ENCODE results near the gene ZNF146.

DNA sequence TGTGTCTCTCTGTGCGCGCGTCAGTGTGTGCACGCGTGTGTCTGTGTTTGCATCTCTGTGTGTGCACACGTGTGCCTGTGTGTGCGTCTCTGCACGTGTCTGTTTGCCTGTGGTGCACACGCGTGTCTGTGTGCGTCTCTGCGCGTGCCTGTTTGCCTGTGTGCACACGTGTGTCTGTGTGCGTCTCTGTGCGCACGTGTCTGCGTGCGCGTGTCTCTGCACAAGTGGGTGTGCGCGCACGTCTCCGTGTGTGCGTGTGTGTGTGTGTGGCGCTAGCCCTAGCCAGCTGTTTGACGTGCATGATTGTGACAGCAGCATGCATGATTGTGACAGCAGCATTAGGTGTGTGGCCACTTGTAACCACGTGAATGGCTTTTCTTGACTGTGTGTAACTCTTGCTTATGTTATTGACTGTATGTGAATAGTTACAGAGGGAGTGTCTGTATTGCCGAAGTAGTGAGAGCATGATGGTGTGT lies 31.1 kb downstream of the ZNF146 start:
- no peak for TF ChIP-seq POLR2A (IDR thresholded peaks at IDR 0.05; ENCODE audit: control extremely low read depth in 1 of 2, low read depth in 2 of 2, low read length in 2 of 2)
- no peak for TF ChIP-seq POLR2AphosphoS5 (IDR thresholded peaks at IDR 0.05; ENCODE audit: low read depth, low read length)
- TF ChIP-seq, protein P1, sequence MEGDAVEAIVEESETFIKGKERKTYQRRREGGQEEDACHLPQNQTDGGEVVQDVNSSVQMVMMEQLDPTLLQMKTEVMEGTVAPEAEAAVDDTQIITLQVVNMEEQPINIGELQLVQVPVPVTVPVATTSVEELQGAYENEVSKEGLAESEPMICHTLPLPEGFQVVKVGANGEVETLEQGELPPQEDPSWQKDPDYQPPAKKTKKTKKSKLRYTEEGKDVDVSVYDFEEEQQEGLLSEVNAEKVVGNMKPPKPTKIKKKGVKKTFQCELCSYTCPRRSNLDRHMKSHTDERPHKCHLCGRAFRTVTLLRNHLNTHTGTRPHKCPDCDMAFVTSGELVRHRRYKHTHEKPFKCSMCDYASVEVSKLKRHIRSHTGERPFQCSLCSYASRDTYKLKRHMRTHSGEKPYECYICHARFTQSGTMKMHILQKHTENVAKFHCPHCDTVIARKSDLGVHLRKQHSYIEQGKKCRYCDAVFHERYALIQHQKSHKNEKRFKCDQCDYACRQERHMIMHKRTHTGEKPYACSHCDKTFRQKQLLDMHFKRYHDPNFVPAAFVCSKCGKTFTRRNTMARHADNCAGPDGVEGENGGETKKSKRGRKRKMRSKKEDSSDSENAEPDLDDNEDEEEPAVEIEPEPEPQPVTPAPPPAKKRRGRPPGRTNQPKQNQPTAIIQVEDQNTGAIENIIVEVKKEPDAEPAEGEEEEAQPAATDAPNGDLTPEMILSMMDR (IDR thresholded peaks at IDR 0.05; ENCODE audit: control extremely low read depth in 1 of 3, insufficient read depth in 1 of 3, low read depth in 1 of 3, low read length in 3 of 3) = no peak
- TF ChIP-seq CTBP2 (IDR thresholded peaks at IDR 0.05; ENCODE audit: borderline replicate concordance, insufficient read depth, insufficient read length, low read length) = no peak
- no peak for TF ChIP-seq ZNF274 (IDR thresholded peaks at IDR 0.05; ENCODE audit: borderline replicate concordance, extremely low read depth, low read length)
- TF ChIP-seq EZH2 (IDR thresholded peaks at IDR 0.05; ENCODE audit: low read depth, low read length, severe bottlenecking) = no peak
- TF ChIP-seq BCL11A (IDR thresholded peaks at IDR 0.05; ENCODE audit: low read depth in 2 of 2, low read length in 2 of 2) = no peak
- TF ChIP-seq GTF2F1 (IDR thresholded peaks at IDR 0.05; ENCODE audit: borderline replicate concordance, low read depth, low read length) = no peak
- no peak for TF ChIP-seq MAFK (IDR thresholded peaks at IDR 0.05; ENCODE audit: low read depth, low read length)
- no peak for TF ChIP-seq SP1 (IDR thresholded peaks at IDR 0.05; ENCODE audit: low read depth, low read length)
